Chondrocyte (in vitro differentiated cells): Measurements from ENCODE around the gene JAGN1. TPM values are rescaled to one million over a fixed set of nuclear protein-coding genes. Genes with fewer than 3 reads are reported as not detected.
A peak's percentile ranks its signal among the peaks of the same experiment; 100 is the strongest.
"Not testable (repeated sequence)": the region's sequence is repeated elsewhere in the genome, so short reads cannot be mapped to it uniquely, and the experiment has no call there.

ENCODE experiments used
- DNase-seq: peaks from one replicate; pipeline ENCODE4 v3.0.0; 2021; ENCODE audit warnings: mixed read lengths, low spot score
- H3K27ac Mint-ChIP-seq: one replicate; pipeline ENCODE4 v1.8.0; 2021; ENCODE audit warnings: mild to moderate bottlenecking, moderate library complexity, mixed read lengths; ENCODE audit not compliant: unreplicated experiment
- H3K27me3 Mint-ChIP-seq: 2 replicates; pipeline ENCODE4 v1.8.0; 2021; ENCODE audit warnings: low read depth, mixed read lengths
- H3K36me3 Mint-ChIP-seq: 2 replicates; pipeline ENCODE4 v1.8.0; 2021; ENCODE audit warnings: low read depth, mixed read lengths
- H3K4me1 Mint-ChIP-seq: 2 replicates; pipeline ENCODE4 v1.8.0; 2021; ENCODE audit warnings: low read depth, mild to moderate bottlenecking, mixed read lengths
- H3K4me3 Mint-ChIP-seq: one replicate; pipeline ENCODE4 v1.8.0; 2021; ENCODE audit warnings: mild to moderate bottlenecking, moderate library complexity, mixed read lengths; ENCODE audit not compliant: unreplicated experiment
- H3K9me3 Mint-ChIP-seq: 2 replicates; pipeline ENCODE4 v1.8.0; 2021; ENCODE audit warnings: low read depth, mixed read lengths
- CTCF ChIP-seq: fragments of 200-600 bp; sonication (generic); IDR thresholded peaks from 2 replicates; pipeline ENCODE4 v1.5.0; 2021; ENCODE audit warnings: antibody characterized with exemption, mild to moderate bottlenecking, moderate library complexity
- long read RNA-seq: library from polyadenylated mRNA; stranded (forward); transcript quantifications from one replicate; pipeline ENCODE4 v2.0.0, GENCODE V29; 2021
- total RNA-seq: library from RNA; stranded (reverse); gene quantifications from 3 replicates; pipeline ENCODE4 v1.2.1, GENCODE V29; 2021

The JAGN1 gene
- 20.3 to 25.1 TPM (median 24.5 TPM) in 3 replicates for total RNA-seq
- long read RNA-seq, transcript JAGN1-201 (2 exons, 1,675 nt): major isoform, 40 of 41 reads
- long read RNA-seq, partial matches to known transcripts: 0 of 41 reads
- long read RNA-seq, other reads (novel, unspliced or antisense): 1 of 41 reads

GRCh38 chr3:9890249-9891071 is at the start of gene JAGN1:
Gene JAGN1, plus strand, starts transcription at chr3:9890610. Its CDS starts 113 bp downstream, at chr3:9890723.
- Mint-ChIP-seq H3K9me3 (no peaks in the 10 kb centered on the region), H3K4me1 (peaks cover 37% of the 10 kb centered on the region), H3K36me3 (peaks cover 11% of the 10 kb centered on the region), H3K27ac (peak within 1 kb of the TSS; percentile 96), H3K4me3 (peak within 1 kb of the TSS; percentile 97), H3K27me3 (no peaks in the 10 kb centered on the region)
- peak; percentile 15 for TF ChIP-seq CTCF
- peak; percentile 94 for DNase-seq

- H3K4me1 Mint-ChIP-seq: peaks cover 19% of the 10 kb centered on the region
- no peak for TF ChIP-seq CTCF
- H3K4me3 Mint-ChIP-seq: no peak overlapping the region
- no peak overlapping the region for H3K27ac Mint-ChIP-seq
- H3K9me3 Mint-ChIP-seq: no peaks in the 10 kb centered on the region
- peaks cover 17% of the 10 kb centered on the region for H3K36me3 Mint-ChIP-seq
- no peaks in the 10 kb centered on the region for H3K27me3 Mint-ChIP-seq
- no peak for DNase-seq
Measured at GRCh38 chr3:9841015-9841414, 49.4 kb upstream of the JAGN1 start.

GRCh38 chr3:9843715-9844438 is 46.5 kb upstream of the JAGN1 start, which contains the start of gene RPUSD3:
Gene RPUSD3, minus strand, starts transcription at chr3:9844008. Its CDS starts 18 bp downstream, at chr3:9843990.
- TF ChIP-seq CTCF: no peak
- peaks cover 14% of the 10 kb centered on the region for H3K36me3 Mint-ChIP-seq
- DNase-seq: peak; percentile 98
- H3K9me3 Mint-ChIP-seq: no peaks in the 10 kb centered on the region
- H3K27me3 Mint-ChIP-seq: no peaks in the 10 kb centered on the region
- H3K27ac Mint-ChIP-seq: peak within 1 kb of the TSS; percentile 89
- H3K4me1 Mint-ChIP-seq: peaks cover 22% of the 10 kb centered on the region
- H3K4me3 Mint-ChIP-seq: peak within 1 kb of the TSS; percentile 97

- Mint-ChIP-seq H3K9me3 (no peaks in the 10 kb centered on the region), H3K4me3 (no peak overlapping the region), H3K27ac (no peak overlapping the region), H3K27me3 (no peaks in the 10 kb centered on the region), H3K4me1 (peaks cover 22% of the 10 kb centered on the region), H3K36me3 (peaks cover 8% of the 10 kb centered on the region)
- DNase-seq: no peak
- no peak for TF ChIP-seq CTCF
Measured at GRCh38 chr3:9846231-9846630, 44.2 kb upstream of the JAGN1 start.

GRCh38 chr3:9846931-9847488 is 43.4 kb upstream of the JAGN1 start:
- DNase-seq: no peak
- no peaks in the 10 kb centered on the region for H3K27me3 Mint-ChIP-seq
- H3K4me3 Mint-ChIP-seq: no peak overlapping the region
- peaks cover 19% of the 10 kb centered on the region for H3K4me1 Mint-ChIP-seq
- no peaks in the 10 kb centered on the region for H3K9me3 Mint-ChIP-seq
- TF ChIP-seq CTCF: no peak
- H3K36me3 Mint-ChIP-seq: peaks cover 5% of the 10 kb centered on the region
- H3K27ac Mint-ChIP-seq: no peak overlapping the region

GRCh38 chr3:9847870-9848269 is 42.5 kb upstream of the JAGN1 start:
- not testable (repeated sequence) for H3K27ac Mint-ChIP-seq, H3K4me3 Mint-ChIP-seq, H3K9me3 Mint-ChIP-seq, H3K27me3 Mint-ChIP-seq, H3K36me3 Mint-ChIP-seq, DNase-seq
- peaks cover 12% of the 10 kb centered on the region for H3K4me1 Mint-ChIP-seq
